ENCODE measurements around the gene CDK19. TPM values are rescaled to one million over a fixed set of nuclear protein-coding genes. Genes with fewer than 3 reads are reported as not detected.

The CDK19 gene
- total RNA-seq, 1 experiment from 2014 or later: 11.7 TPM

GRCh38 chr6:110799655-110800054 is 15.6 kb downstream of the CDK19 start (continued):
- TF ChIP-seq, protein P1, sequence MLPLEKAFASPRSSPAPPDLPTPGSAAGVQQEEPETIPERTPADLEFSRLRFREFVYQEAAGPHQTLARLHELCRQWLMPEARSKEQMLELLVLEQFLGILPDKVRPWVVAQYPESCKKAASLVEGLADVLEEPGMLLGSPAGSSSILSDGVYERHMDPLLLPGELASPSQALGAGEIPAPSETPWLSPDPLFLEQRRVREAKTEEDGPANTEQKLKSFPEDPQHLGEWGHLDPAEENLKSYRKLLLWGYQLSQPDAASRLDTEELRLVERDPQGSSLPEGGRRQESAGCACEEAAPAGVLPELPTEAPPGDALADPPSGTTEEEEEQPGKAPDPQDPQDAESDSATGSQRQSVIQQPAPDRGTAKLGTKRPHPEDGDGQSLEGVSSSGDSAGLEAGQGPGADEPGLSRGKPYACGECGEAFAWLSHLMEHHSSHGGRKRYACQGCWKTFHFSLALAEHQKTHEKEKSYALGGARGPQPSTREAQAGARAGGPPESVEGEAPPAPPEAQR (CRISPR knock-in tag; IDR thresholded peaks at IDR 0.05): no peak
- TF ChIP-seq, protein P2, sequence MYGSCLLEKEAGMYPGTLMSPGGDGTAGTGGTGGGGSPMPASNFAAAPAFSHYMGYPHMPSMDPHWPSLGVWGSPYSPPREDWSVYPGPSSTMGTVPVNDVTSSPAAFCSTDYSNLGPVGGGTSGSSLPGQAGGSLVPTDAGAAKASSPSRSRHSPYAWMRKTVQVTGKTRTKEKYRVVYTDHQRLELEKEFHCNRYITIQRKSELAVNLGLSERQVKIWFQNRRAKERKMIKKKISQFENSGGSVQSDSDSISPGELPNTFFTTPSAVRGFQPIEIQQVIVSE (CRISPR knock-in tag; IDR thresholded peaks at IDR 0.05; ENCODE audit: borderline replicate concordance): no peak
- TF ChIP-seq TP53 (CRISPR knock-in tag; IDR thresholded peaks at IDR 0.05): no peak
- no peak for TF ChIP-seq CREM (CRISPR knock-in tag; IDR thresholded peaks at IDR 0.05)

DNA sequence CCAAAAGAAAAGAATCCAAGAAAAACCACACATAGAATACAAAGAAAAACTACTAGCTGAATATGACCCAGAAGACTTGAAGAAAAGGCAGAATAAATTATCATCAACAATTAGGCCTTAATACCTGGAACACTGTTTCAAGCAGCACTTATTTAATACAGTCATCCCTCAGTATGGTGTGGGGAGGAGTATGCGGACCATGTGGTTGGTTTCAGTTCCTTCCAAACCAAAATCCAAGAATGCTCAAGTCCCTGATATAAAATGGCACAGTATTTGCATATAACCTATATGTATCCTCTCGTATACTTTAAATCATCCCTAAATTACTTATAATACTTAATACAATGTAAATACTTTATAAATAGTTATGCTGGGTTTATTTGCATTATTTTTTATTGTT is 16.1 kb downstream of the CDK19 start:
- no peak for DNase-seq (ENCODE audit: low spot score)
- no peaks in the 10 kb centered on the region for H3K27me3 Mint-ChIP-seq (ENCODE audit: low read depth)
- no peak for ATAC-seq
- CTCF ChIA-PET: no interaction called here
- H3K9me3 Mint-ChIP-seq: peaks cover 18% of the 10 kb centered on the region
- no peak overlapping the region for H3K4me3 Mint-ChIP-seq
- no peak overlapping the region for H3K27ac Mint-ChIP-seq
- H3K36me3 Mint-ChIP-seq: peaks cover 8% of the 10 kb centered on the region
- POLR2A ChIA-PET: interaction anchor here (0.6 kb wide), 1 partner anchor 169 kb away, joined by 6 read pairs; no protein-coding TSS in a partner anchor
- no peaks in the 10 kb centered on the region for H3K4me1 Mint-ChIP-seq
- TF ChIP-seq SOX15 (CRISPR knock-in tag; IDR thresholded peaks at IDR 0.05) (no peak), ZNF425 (CRISPR knock-in tag; conservative IDR thresholded peaks at IDR 0.05) (no peak), ATF6 (CRISPR knock-in tag; IDR thresholded peaks at IDR 0.05) (no peak), ETV6 (CRISPR knock-in tag; IDR thresholded peaks at IDR 0.05) (no peak), FOXK1 (CRISPR knock-in tag; IDR thresholded peaks at IDR 0.05) (no peak)

GRCh38 chr6:110795271-110795670 is 20.0 kb downstream of the CDK19 start:
- POLR2A ChIA-PET: interaction anchor here (0.7 kb wide), 1 partner anchor 20 kb away, joined by 3 read pairs; the partner anchor contains the start of gene CDK19
- TF ChIP-seq ZMAT4 (CRISPR knock-in tag; IDR thresholded peaks at IDR 0.05) (no peak), NFE2L1 (CRISPR knock-in tag; IDR thresholded peaks at IDR 0.05) (no peak), NFATC4 (CRISPR knock-in tag; IDR thresholded peaks at IDR 0.05) (no peak), ZNF317 (CRISPR knock-in tag; IDR thresholded peaks at IDR 0.05; ENCODE audit: borderline replicate concordance, low read depth) (no peak), ZNF219 (CRISPR knock-in tag; IDR thresholded peaks at IDR 0.05; ENCODE audit: borderline replicate concordance) (no peak), ZNF423 (CRISPR knock-in tag; IDR thresholded peaks at IDR 0.05) (no peak), ESRRA (CRISPR knock-in tag; IDR thresholded peaks at IDR 0.05; ENCODE audit: borderline replicate concordance) (no peak), GTF2I (CRISPR knock-in tag; conservative IDR thresholded peaks at IDR 0.05) (no peak)
- TF ChIP-seq, protein P3, sequence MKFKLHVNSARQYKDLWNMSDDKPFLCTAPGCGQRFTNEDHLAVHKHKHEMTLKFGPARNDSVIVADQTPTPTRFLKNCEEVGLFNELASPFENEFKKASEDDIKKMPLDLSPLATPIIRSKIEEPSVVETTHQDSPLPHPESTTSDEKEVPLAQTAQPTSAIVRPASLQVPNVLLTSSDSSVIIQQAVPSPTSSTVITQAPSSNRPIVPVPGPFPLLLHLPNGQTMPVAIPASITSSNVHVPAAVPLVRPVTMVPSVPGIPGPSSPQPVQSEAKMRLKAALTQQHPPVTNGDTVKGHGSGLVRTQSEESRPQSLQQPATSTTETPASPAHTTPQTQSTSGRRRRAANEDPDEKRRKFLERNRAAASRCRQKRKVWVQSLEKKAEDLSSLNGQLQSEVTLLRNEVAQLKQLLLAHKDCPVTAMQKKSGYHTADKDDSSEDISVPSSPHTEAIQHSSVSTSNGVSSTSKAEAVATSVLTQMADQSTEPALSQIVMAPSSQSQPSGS (CRISPR knock-in tag; IDR thresholded peaks at IDR 0.05; ENCODE audit: borderline replicate concordance, low read depth): no peak
- TF ChIP-seq, protein P4, sequence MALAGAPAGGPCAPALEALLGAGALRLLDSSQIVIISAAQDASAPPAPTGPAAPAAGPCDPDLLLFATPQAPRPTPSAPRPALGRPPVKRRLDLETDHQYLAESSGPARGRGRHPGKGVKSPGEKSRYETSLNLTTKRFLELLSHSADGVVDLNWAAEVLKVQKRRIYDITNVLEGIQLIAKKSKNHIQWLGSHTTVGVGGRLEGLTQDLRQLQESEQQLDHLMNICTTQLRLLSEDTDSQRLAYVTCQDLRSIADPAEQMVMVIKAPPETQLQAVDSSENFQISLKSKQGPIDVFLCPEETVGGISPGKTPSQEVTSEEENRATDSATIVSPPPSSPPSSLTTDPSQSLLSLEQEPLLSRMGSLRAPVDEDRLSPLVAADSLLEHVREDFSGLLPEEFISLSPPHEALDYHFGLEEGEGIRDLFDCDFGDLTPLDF (CRISPR knock-in tag; IDR thresholded peaks at IDR 0.05): no peak
- TF ChIP-seq, protein P5, sequence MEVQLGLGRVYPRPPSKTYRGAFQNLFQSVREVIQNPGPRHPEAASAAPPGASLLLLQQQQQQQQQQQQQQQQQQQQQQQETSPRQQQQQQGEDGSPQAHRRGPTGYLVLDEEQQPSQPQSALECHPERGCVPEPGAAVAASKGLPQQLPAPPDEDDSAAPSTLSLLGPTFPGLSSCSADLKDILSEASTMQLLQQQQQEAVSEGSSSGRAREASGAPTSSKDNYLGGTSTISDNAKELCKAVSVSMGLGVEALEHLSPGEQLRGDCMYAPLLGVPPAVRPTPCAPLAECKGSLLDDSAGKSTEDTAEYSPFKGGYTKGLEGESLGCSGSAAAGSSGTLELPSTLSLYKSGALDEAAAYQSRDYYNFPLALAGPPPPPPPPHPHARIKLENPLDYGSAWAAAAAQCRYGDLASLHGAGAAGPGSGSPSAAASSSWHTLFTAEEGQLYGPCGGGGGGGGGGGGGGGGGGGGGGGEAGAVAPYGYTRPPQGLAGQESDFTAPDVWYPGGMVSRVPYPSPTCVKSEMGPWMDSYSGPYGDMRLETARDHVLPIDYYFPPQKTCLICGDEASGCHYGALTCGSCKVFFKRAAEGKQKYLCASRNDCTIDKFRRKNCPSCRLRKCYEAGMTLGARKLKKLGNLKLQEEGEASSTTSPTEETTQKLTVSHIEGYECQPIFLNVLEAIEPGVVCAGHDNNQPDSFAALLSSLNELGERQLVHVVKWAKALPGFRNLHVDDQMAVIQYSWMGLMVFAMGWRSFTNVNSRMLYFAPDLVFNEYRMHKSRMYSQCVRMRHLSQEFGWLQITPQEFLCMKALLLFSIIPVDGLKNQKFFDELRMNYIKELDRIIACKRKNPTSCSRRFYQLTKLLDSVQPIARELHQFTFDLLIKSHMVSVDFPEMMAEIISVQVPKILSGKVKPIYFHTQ (CRISPR knock-in tag; IDR thresholded peaks at IDR 0.05): no peak
- TF ChIP-seq, protein P6, sequence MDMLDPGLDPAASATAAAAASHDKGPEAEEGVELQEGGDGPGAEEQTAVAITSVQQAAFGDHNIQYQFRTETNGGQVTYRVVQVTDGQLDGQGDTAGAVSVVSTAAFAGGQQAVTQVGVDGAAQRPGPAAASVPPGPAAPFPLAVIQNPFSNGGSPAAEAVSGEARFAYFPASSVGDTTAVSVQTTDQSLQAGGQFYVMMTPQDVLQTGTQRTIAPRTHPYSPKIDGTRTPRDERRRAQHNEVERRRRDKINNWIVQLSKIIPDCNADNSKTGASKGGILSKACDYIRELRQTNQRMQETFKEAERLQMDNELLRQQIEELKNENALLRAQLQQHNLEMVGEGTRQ (CRISPR knock-in tag; IDR thresholded peaks at IDR 0.05): no peak

More at GRCh38 chr6:110795271-110795670, 20.0 kb downstream of the CDK19 start:
- Mint-ChIP-seq H3K27ac (no peak overlapping the region), H3K27me3 (ENCODE audit: low read depth) (no peaks in the 10 kb centered on the region), H3K4me1 (no peaks in the 10 kb centered on the region), H3K36me3 (no peaks in the 10 kb centered on the region), H3K9me3 (0 out of 2 replicates have a peak, but pooled peaks cover 1% of the 10 kb centered on the region), H3K4me3 (no peak overlapping the region)
- DNase-seq (ENCODE audit: low spot score): no peak
- no peak for ATAC-seq
- CTCF ChIA-PET: interaction anchor here (1.1 kb wide), 1 partner anchor 106 kb away, joined by 3 read pairs; no protein-coding TSS in a partner anchor

All from WTC11 (cell line).